NCI-H748 treated with DMSO at 0.1 percent for 48 hours (cell line): ENCODE data around the gene INPP5E.
"Not testable (repeated sequence)": the region's sequence is repeated elsewhere in the genome, so short reads cannot be mapped to it uniquely, and the experiment has no call there.

Source experiments
- DNase-seq: peaks from one replicate; lab custom pipeline; 2025; lab: John Stamatoyannopoulos, UW

INPP5E gene

DNA sequence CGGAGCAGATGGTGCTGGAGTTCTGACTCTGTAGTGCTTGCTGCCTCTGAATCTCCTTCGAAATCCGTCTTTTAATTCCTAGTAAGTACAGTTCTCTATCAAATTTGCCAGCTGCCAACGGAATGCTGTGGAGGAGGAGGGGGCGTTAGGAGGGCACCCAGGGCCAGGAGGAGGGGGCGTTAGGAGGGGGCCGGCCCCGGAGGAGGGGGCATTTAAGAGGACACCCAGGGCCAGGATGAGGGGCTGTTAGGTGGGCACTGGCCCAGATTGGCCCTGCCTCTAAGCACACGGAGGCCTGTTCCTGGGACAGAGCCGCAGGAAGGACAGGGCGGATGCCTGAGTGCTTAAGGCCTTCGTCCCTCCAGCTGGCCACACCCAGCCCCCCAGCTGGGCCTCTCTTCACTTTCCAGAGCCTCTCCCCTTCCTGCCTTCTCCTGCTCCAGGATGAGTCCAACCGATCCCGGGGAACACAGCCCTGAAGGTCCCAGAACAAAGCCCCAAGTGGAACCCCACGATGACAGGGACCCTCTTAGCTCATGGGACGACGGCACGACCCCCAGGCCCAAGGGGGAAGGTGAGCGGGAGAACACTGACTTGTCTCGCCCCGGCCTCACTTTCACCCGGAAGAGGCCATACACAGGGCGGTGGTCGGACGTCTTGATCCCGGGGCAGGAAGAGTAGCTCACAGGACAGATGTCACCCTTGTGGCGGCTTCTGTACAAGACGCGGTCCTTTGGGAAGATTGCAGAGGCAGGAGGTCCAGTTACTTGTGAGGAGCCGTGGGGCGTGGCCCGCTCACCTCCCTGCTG is 9.8 kb downstream of the INPP5E start:
- DNase-seq = no peak

- DNase-seq = no peak
Observed at GRCh38 chr9:136429075-136429628, 10.5 kb downstream of the INPP5E start.

DNA sequence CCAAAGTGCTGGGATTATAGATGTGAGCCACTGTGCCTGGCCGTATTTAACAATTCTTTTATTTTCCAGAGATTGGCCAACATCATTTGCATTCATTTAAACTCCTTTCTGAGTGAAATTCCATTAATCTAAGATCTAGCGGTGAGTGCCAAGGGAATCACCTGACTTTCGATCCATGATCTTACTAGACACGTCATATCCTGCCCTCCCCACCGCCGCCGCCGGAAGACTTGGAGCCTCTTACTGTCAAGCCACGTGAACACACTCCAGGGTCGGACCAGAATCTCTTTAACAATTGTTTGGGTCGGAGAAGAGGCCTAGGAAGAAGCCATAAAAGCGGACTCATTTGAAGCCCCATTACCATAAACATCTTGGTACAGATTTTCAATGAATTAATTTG is 12.9 kb downstream of the INPP5E start:
- DNase-seq = no peak

GRCh38 chr9:136425367-136425766 is 14.3 kb downstream of the INPP5E start:
- DNase-seq = not testable (repeated sequence)

- DNase-seq = no peak
Observed at GRCh38 chr9:136424750-136425362, 14.8 kb downstream of the INPP5E start.

DNA sequence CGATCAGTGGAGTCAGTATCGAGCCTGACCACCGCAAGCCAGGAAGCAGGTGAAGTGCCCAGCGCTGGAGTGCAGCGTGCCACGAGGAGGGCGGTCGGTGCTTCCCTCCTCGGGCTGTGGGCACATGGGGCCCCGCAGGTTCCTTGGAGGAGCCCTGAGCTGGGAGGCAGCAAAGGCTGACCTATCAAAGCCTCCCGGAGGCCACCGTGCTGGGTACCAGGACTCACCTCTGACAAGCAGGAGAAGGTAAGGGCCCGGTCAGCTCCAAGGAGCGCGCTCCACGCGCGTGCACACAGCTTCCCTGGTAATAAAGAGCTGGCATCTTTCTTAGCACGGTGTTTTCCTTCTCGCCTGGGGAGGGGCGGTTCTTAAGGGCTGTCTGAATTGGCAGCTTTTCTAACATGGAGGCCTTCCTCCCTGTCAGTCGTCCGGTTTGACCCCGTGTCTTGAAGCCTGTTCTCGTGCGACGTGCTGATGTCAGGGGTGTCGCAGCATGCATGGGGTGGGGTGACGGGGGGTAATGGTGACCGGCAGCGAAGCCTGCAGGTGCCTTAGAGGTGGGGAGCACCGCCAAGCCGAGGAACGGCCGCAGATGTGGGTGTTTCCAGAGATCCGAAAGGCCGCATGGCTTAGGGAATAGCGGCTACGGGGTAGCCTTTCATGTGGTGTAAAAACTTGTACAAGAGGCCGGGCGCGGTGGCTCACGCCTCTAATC is 16.1 kb downstream of the INPP5E start:
- no peak for DNase-seq

DNA sequence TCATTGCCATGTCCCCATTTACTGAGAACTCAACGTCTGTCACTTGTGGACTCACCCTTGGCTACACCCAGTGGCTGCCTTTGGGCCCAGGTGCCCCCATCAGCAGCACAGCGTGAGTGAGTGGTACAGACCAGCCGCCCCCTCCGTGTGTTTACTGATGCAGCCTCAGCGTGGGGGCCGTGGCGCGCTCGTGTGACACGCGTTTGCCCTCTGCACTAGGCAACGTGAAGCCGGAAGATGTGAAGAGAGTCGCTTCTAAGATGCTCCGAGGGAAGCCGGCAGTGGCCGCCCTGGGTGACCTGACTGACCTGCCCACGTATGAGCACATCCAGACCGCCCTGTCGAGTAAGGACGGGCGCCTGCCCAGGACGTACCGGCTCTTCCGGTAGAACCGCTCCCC is 16.8 kb downstream of the INPP5E start:
- DNase-seq = no peak

DNA sequence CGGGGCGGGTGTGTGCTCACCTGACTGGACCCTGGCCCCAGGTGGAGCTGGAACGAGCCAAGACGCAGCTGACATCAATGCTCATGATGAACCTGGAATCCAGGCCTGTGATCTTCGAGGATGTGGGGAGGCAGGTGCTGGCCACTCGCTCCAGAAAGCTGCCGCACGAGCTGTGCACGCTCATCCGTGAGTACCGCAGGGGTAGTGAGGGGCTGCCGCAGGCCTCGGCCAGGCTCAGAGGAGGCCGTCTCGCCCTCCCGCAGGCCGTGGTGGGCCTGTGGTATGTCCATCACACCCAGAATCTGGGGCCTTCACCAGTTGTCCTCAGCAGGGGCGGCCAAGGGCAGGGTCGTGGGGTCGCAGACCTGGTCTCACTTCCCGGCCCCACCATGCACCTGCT is 17.9 kb downstream of the INPP5E start:
- DNase-seq = no peak

DNA sequence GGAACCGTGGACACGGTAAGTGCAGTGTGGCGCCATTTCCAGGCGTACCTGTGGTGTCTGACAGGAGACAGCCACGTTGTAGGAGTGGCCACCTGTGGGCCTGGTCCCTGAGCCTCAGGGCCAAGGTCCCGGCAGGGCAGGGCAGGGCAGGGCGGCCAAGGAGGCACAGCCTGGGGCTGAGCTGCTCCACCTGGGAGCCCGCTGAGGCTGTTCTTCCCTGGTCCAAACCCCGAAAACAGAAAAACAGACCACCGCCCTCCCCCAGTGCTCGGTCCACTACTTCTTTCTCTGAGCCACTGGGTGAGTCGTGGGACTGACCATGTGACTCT is 20.6 kb downstream of the INPP5E start:
- no peak for DNase-seq

DNA sequence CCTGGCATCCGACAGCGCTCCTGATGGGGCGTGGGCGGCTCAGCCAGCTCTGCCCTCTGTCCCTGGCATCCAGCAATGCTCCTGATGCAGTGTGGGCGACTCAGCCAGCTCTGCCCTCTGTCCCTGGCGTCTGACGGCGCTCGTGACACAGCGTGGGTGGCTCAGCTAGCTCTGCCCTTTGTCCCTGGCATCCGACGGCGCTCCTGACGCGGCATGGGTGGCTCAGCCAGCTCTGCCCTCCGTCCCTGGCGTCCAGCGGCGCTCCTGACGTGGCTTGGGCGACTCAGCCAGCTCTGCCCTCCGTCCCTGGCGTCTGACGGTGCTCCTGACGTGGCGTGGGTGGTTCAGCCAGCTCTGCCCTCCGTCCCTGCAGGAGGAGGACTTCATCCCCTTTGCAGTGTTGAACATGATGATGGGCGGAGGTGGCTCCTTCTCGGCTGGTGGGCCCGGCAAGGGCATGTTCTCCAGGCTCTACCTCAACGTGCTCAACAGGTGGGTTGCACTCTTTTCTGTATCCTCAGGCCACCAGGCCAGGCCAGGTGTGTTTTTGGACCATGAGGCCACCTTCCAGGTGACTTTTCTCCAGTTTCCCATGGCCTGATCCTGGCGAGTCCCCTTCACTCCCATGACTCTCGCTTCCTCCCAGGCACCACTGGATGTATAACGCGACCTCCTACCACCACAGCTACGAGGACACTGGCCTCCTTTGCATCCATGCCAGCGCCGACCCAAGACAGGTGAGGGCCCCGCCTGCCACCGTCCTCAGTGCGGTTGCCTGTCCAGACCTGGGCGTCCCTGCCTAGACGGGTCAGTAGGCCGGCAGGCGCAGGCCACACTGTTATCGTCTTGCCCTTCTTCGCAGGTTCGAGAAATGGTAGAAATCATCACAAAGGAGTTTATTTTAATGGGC is 21.2 kb downstream of the INPP5E start:
- no peak for DNase-seq

DNA sequence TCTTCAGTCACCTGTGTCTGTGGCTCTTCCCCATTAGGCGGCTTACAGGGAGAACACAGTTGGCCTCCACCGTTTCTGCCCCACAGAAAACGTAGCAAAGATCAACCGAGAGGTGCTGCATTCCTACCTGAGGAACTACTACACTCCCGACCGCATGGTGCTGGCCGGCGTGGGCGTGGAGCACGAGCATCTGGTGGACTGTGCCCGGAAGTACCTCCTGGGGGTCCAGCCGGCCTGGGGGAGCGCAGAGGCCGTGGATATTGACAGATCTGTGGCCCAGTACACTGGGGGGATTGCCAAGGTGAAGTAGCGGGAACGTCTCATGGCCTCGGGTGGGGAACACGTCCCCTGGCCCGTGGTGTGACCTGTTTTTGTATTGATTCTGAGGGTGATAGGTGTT is 22.7 kb downstream of the INPP5E start:
- no peak for DNase-seq

GRCh38 chr9:136416427-136416826 is 23.2 kb downstream of the INPP5E start:
- no peak for DNase-seq

DNA sequence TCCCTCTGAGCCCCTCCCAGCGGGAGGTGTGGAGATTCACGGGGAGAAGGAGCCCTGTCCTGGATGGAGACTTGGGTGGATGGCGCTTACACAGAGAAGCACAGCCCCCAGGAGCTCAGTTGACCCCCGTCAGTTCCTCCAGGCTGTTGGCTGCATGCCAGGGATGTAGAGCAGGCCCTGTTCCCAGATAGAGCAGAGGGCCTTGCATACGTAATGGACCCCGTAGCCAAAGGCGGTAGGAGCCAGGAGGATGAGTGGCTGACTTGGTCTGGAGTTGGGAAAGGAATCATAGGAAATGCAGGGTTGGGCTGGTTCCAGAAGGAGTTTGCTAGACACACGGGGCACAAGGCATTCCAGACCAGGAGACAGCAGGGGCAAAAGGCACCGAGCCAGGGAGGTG is 26.7 kb downstream of the INPP5E start:
- no peak for DNase-seq

- no peak for DNase-seq
Observed at GRCh38 chr9:136411378-136411777, 28.3 kb downstream of the INPP5E start.

DNA sequence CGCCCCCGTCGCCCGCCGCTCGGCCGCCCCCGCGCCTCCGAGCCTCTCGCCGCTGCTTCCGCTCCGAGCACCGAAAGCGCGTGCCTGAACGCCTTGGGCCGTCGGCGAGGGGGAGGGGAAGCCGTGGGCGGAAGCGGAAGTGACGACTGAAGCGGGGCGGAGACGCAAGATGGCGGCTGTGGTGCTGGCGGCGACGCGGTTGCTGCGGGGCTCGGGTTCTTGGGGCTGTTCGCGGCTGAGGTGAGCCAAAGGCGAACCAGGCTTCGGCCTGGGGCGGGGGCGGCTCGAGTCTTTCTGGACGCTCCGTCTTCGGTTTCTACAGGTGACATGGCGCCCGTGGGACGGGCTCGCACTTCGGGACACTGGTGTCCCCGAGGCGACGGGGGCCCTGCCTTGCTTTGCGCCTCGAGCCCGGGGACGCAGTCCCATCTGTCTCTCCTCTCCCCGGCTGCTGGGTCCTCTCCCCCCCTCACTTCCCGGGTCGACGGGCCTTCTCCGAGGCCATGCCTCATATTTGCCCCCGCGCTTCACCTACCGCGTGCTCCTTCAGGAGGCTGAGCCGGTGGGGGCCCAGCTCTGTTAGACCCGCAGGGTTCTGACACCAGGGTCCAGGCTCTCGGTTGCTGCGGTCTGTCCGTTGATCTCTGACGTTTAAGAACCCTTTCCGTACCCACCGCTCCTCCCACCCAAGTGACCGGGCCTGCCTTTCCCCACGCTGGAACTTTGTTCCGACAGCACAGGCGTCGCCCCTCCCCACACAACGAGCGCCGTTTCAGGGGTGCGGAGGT is 29.0 kb downstream of the INPP5E start, which contains the start of the genes ENTR1 and PMPCA:
TSS of gene ENTR1 (minus strand) at position 115 of the 788 bp plus-strand sequence. CDS start 217 bp downstream, outside the sequence.
TSS of gene PMPCA (plus strand) at position 159 of the 788 bp plus-strand sequence. CDS start at position 170, 11 bp downstream.
- DNase-seq = peak; percentile 83

DNA sequence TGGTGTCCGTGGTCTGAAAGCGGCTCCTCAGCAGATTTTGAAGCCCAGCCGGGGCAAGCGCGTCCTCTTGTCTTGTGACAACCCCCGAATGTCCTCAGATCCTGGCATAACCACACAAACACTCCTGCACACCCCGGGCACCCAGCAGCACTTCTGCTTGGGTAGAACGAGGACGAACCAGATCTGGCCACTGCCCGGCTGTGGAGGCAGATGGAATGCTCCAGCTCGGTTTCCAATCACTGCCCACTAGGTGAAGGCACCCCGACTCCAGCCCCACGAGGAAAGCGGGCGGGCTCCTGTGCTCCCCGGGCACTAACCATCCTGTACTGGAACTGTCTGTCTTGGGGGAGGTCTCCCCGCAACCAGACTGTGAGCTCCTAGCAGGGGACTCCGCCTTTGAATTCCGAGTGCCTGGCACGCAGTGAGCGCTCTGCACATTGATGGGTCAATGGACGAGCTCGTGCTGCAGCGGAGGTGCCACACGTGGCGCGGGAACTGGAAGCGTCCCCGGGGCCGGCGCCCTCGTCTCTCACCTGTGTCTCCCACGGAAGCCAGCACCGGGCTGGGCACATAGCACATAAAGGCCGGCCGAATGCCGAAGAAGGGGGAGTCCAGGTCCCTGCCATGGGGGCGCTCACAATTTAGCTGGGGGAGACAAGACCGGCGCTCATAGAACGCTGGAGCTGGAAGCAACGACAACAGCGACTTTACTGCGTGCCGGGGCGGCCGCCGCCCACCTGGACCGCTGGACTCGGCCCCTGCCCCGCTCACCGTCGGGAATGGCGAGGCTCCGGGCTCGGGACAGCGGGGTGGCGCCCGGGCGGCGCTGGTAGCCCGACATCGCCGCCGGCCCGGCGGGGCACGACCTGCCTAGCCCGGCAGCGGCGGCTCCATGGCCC is 29.8 kb downstream of the INPP5E start:
- DNase-seq = no peak

DNA sequence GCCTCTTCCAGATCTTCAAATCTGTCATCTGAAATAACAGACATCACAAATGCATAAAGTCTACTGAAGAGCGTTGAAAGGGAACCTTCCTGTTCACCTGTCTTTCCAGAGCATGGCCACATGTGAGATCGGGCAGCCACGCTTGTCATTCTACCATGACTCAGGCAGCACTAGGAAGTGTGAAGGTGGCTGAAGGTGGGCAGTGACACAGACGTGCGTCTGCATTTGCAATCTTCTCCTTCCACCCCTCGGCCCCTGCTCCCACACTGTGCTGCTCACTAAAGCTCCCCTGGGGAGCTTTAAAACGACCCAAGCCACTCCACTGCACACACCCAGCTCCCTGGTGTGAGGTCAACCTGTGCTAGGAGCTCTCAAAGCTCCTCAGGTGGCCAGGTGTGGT is 31.7 kb downstream of the INPP5E start:
- no peak for DNase-seq

DNA sequence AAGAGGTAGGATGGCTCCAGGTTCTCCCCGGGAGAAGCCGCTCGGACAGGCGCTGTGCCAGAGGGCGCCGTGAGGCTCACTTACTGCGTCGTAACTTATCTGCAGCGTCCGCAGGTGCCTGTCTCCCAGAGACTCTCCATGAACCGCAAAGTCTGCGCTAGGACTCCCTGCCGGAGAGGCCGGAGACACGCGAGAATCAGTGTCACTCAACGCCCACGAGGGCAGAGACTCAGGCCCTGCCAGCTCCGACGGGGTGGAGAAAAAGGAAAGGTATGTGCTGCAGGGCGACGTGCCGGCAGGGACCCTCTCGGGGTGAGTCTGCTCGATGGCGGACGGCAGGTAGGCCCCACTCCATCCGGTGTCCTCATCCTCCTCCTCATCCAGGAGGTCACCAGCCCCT is 32.6 kb downstream of the INPP5E start:
- DNase-seq = not testable (repeated sequence)

GRCh38 chr9:136405904-136406303 is 33.7 kb downstream of the INPP5E start:
- DNase-seq = not testable (repeated sequence)

DNA sequence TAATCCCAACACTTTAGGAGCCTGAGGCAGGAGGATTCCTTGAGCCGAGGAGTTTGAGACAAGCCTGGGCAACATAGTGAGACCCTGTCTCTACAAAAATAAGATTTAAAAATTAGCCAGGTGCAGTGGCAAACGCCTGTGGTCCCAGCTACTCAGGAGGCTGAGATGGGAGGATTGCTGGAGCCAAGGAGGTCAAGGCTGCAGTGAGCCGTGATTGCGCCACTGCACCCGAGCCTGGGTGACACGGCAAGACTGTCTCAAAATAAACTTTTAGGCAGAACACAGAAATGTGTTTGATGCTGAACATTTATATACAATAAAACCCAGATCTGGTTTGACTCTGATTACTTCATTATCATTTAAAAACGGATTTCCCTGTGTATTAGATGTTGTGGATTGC is 34.2 kb downstream of the INPP5E start:
- DNase-seq = no peak
